Activated CD4-positive, alpha-beta T cell treated with anti-CD3 and anti-CD28 coated beads, Interleukin-2, Interleukin-4, amounts not matched to agents 100 ng/mL and 50 ng/mL, durations not matched to agents 16 hours and 8 hours (primary cell): ENCODE measurements around the gene CTSD.
"Not testable (repeated sequence)": the region's sequence is repeated elsewhere in the genome, so short reads cannot be mapped to it uniquely, and the experiment has no call there.

ENCODE experiments used
- DNase-seq: peaks from one replicate; pipeline ENCODE4 v3.0.0-alpha.2; 2020; ENCODE audit warnings: low spot score

Gene CTSD

GRCh38 chr11:1763796-1764661, at the start of gene CTSD:
Gene CTSD (minus strand): TSS chr11:1763927. CDS start chr11:1763859, 68 bp downstream.
- peak; percentile 91 for DNase-seq

- not testable (repeated sequence) for DNase-seq
Observed at GRCh38 chr11:1813356-1813755, 49.6 kb upstream of the CTSD start.

GRCh38 chr11:1812801-1813200, 49.1 kb upstream of the CTSD start:
- no peak for DNase-seq

GRCh38 chr11:1812274-1812673, 48.5 kb upstream of the CTSD start:
- no peak for DNase-seq

- no peak for DNase-seq
Observed at GRCh38 chr11:1810761-1811160, 47.0 kb upstream of the CTSD start.

- DNase-seq, result no peak
Observed at GRCh38 chr11:1807264-1807995, 43.7 kb upstream of the CTSD start.

- no peak for DNase-seq
Observed at GRCh38 chr11:1805525-1805924, 41.8 kb upstream of the CTSD start.

- not testable (repeated sequence) for DNase-seq
Observed at GRCh38 chr11:1803835-1804519, 40.2 kb upstream of the CTSD start.

GRCh38 chr11:1803246-1803645, 39.5 kb upstream of the CTSD start:
- no peak for DNase-seq

- DNase-seq, result no peak
Observed at GRCh38 chr11:1797391-1798125, 33.8 kb upstream of the CTSD start.

GRCh38 chr11:1796413-1797011, 32.8 kb upstream of the CTSD start:
- no peak for DNase-seq

GRCh38 chr11:1793081-1793480, 29.4 kb upstream of the CTSD start:
- no peak for DNase-seq

- no peak for DNase-seq
Observed at GRCh38 chr11:1792461-1792860, 28.7 kb upstream of the CTSD start.

GRCh38 chr11:1791912-1792311, 28.2 kb upstream of the CTSD start:
- DNase-seq, result no peak

GRCh38 chr11:1786466-1786865, 22.7 kb upstream of the CTSD start:
- DNase-seq, result no peak

- no peak for DNase-seq
Observed at GRCh38 chr11:1785749-1786413, 22.2 kb upstream of the CTSD start.

- DNase-seq, result no peak
Observed at GRCh38 chr11:1784761-1785650, 21.3 kb upstream of the CTSD start.

- no peak for DNase-seq
Observed at GRCh38 chr11:1783725-1784529, 20.2 kb upstream of the CTSD start.
